ENCODE results near the gene OTOG.

Gene OTOG

GRCh38 chr11:17558916-17559315 lies 11.9 kb downstream of the OTOG start:
- DNase-seq, result no peak
- Histone ChIP-seq H4K20me1 (ENCODE audit: insufficient read depth, low read length) (no peaks in the 10 kb centered on the region), H3K4me3 (ENCODE audit: low read length) (no peak overlapping the region), H3K36me3 (replicated peaks; ENCODE audit: insufficient read depth, low read length) (no peaks in the 10 kb centered on the region), H3K4me2 (ENCODE audit: low read depth, low read length) (no peak overlapping the region), H3K9ac (ENCODE audit: low read length) (no peak overlapping the region), H3K4me1 (ENCODE audit: low read length) (no peaks in the 10 kb centered on the region), H3F3A (ENCODE audit: insufficient read depth, low read length) (no peaks in the 10 kb centered on the region), H3K79me2 (ENCODE audit: low read length) (no peaks in the 10 kb centered on the region), H3K27me3 (replicated peaks; ENCODE audit: insufficient read depth, low read length) (0 out of 2 replicates have a peak, but pooled peaks cover 3% of the 10 kb centered on the region), H2AFZ (ENCODE audit: low read length) (no peak overlapping the region), H3K9me2 (replicated peaks; ENCODE audit: insufficient read depth, low read length) (no peaks in the 10 kb centered on the region), H3K27ac (ENCODE audit: low read length) (no peak overlapping the region), H3K9me3 (replicated peaks; ENCODE audit: insufficient read depth, low read length) (no peaks in the 10 kb centered on the region)
- TF ChIP-seq EZH2phosphoT487 (IDR thresholded peaks at IDR 0.05; ENCODE audit: low read length) (no peak), CTCF (IDR thresholded peaks at IDR 0.05; ENCODE audit: low read length) (no peak), EZH2 (optimal IDR thresholded peaks at IDR 0.05; ENCODE audit: low read depth, low read length) (no peak)

GRCh38 chr11:17559341-17560087 lies 12.5 kb downstream of the OTOG start:
- Histone ChIP-seq H3K4me3 (ENCODE audit: low read length) (no peak overlapping the region), H3K4me2 (ENCODE audit: low read depth, low read length) (no peak overlapping the region), H3K9me3 (replicated peaks; ENCODE audit: insufficient read depth, low read length) (no peaks in the 10 kb centered on the region), H3F3A (ENCODE audit: insufficient read depth, low read length) (no peaks in the 10 kb centered on the region), H3K27me3 (replicated peaks; ENCODE audit: insufficient read depth, low read length) (0 out of 2 replicates have a peak, but pooled peaks cover 3% of the 10 kb centered on the region), H3K27ac (ENCODE audit: low read length) (no peak overlapping the region), H3K9ac (ENCODE audit: low read length) (no peak overlapping the region), H3K4me1 (ENCODE audit: low read length) (no peaks in the 10 kb centered on the region), H3K36me3 (replicated peaks; ENCODE audit: insufficient read depth, low read length) (no peaks in the 10 kb centered on the region), H3K9me2 (replicated peaks; ENCODE audit: insufficient read depth, low read length) (no peaks in the 10 kb centered on the region), H4K20me1 (ENCODE audit: insufficient read depth, low read length) (no peaks in the 10 kb centered on the region), H2AFZ (ENCODE audit: low read length) (no peak overlapping the region), H3K79me2 (ENCODE audit: low read length) (no peaks in the 10 kb centered on the region)
- DNase-seq, result no peak
- no peak for TF ChIP-seq EZH2 (optimal IDR thresholded peaks at IDR 0.05; ENCODE audit: low read depth, low read length)
- no peak for TF ChIP-seq CTCF (IDR thresholded peaks at IDR 0.05; ENCODE audit: low read length)
- TF ChIP-seq EZH2phosphoT487 (IDR thresholded peaks at IDR 0.05; ENCODE audit: low read length), result no peak

- Histone ChIP-seq H3K79me2 (ENCODE audit: low read length) (no peaks in the 10 kb centered on the region), H3F3A (ENCODE audit: insufficient read depth, low read length) (no peaks in the 10 kb centered on the region), H3K9ac (ENCODE audit: low read length) (no peak overlapping the region), H3K27ac (ENCODE audit: low read length) (no peak overlapping the region), H3K9me2 (replicated peaks; ENCODE audit: insufficient read depth, low read length) (no peaks in the 10 kb centered on the region), H3K4me3 (ENCODE audit: low read length) (no peak overlapping the region), H2AFZ (ENCODE audit: low read length) (no peak overlapping the region), H3K27me3 (replicated peaks; ENCODE audit: insufficient read depth, low read length) (0 out of 2 replicates have a peak, but pooled peaks cover 3% of the 10 kb centered on the region), H3K4me1 (ENCODE audit: low read length) (no peaks in the 10 kb centered on the region), H4K20me1 (ENCODE audit: insufficient read depth, low read length) (no peaks in the 10 kb centered on the region), H3K36me3 (replicated peaks; ENCODE audit: insufficient read depth, low read length) (no peaks in the 10 kb centered on the region), H3K9me3 (replicated peaks; ENCODE audit: insufficient read depth, low read length) (no peaks in the 10 kb centered on the region), H3K4me2 (ENCODE audit: low read depth, low read length) (no peak overlapping the region)
- DNase-seq, result no peak
- TF ChIP-seq CTCF (IDR thresholded peaks at IDR 0.05; ENCODE audit: low read length), result no peak
- no peak for TF ChIP-seq EZH2 (optimal IDR thresholded peaks at IDR 0.05; ENCODE audit: low read depth, low read length)
- TF ChIP-seq EZH2phosphoT487 (IDR thresholded peaks at IDR 0.05; ENCODE audit: low read length), result no peak
Measured at GRCh38 chr11:17560281-17561110, 13.4 kb downstream of the OTOG start.
